ENCODE results near the gene DMAC2. TPM values are rescaled to one million over a fixed set of nuclear protein-coding genes. Genes with fewer than 3 reads are reported as not detected.

The DMAC2 gene
- total and polyA plus RNA-seq, 2 of the 13 experiments (the other 11 are each of a cell fraction or from before 2014, with no cell fraction given): 39.0 to 66.0 TPM

DNA sequence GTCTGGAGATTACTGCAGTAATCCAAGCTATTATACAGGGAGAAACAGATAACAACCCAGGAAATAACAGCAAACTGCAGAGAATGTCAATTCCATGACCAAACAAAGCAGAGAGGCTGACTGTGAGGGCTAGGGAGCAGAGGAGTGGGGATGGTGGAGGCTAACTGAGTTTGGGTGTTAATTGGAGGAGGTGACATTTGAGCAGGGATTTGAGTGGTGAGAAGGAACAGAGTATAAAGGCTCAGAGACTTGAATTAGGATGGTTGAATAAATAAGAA, 3.1 kb downstream of the DMAC2 start:
- H3K4me2 ChIP-seq (ENCODE audit: low read depth, low read length): no peak overlapping the region
- H2AFZ ChIP-seq (ENCODE audit: low read length): no peak overlapping the region
- H3K36me3 ChIP-seq (replicated peaks in 1 of 2; ENCODE audit: control insufficient read depth in 1 of 2, insufficient read depth in 2 of 2, low read length in 2 of 2): peaks cover 10 to 24% of the 10 kb centered on the region in 2 experiments; a peak in 4 of 5 replicates
- H3K9ac ChIP-seq (ENCODE audit: insufficient read depth, low read depth, low read length): no peak overlapping the region
- H3K9me3 ChIP-seq (ENCODE audit: low read length): no peaks in the 10 kb centered on the region
- BruUV-seq (replicated peaks): no TSS peak
- H3K4me1 ChIP-seq (ENCODE audit: insufficient read depth, low read length): peaks cover 40% of the 10 kb centered on the region
- H3K27ac ChIP-seq (ENCODE audit: extremely low read length, insufficient read depth, low read length): no peak overlapping the region
- POLR2A ChIA-PET: interaction anchor here (4.7 kb wide), 1 partner anchor 9 kb away, joined by 55 read pairs; the partner anchor contains the start of gene B3GNT8
- CTCF ChIA-PET (ENCODE audit: low intra/inter-chr PET ratio, low total read pairs): no interaction called here
- no peaks in the 10 kb centered on the region for H4K20me1 ChIP-seq (ENCODE audit: insufficient read depth, low read length)
- in situ Hi-C loops (cut with HindIII; ENCODE audit: extremely low pct_ligation_motif_present, low pct_unique_long_range_greater_than_20kb) (no loop called here), intact Hi-C loops (cut with micrococcal nuclease; ENCODE audit: unreplicated experiment) (no loop called here)
- ATAC-seq: no peak
- no peaks in the 10 kb centered on the region for H3K27me3 ChIP-seq (ENCODE audit: control insufficient read depth in 1 of 2, insufficient read depth in 2 of 2, low read length in 2 of 2)
- no peak for FAIRE-seq
- H3K79me2 ChIP-seq (ENCODE audit: insufficient read depth, low read length): peaks cover 3% of the 10 kb centered on the region
- no peak for DNase-seq (ENCODE audit: low spot score)
- H3K4me3 ChIP-seq (replicated peaks in 1 of 3; ENCODE audit: insufficient read depth in 1 of 3, low read depth in 2 of 3, low read length in 3 of 3): no peak overlapping the region
- TF ChIP-seq, protein P1, sequence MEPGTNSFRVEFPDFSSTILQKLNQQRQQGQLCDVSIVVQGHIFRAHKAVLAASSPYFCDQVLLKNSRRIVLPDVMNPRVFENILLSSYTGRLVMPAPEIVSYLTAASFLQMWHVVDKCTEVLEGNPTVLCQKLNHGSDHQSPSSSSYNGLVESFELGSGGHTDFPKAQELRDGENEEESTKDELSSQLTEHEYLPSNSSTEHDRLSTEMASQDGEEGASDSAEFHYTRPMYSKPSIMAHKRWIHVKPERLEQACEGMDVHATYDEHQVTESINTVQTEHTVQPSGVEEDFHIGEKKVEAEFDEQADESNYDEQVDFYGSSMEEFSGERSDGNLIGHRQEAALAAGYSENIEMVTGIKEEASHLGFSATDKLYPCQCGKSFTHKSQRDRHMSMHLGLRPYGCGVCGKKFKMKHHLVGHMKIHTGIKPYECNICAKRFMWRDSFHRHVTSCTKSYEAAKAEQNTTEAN (CRISPR knock-in tag; conservative IDR thresholded peaks at IDR 0.05): no peak
- TF ChIP-seq KDM2A (CRISPR knock-in tag; IDR thresholded peaks at IDR 0.05; ENCODE audit: borderline replicate concordance, low read depth) (no peak), JARID2 (CRISPR knock-in tag; IDR thresholded peaks at IDR 0.05; ENCODE audit: insufficient replicate concordance) (no peak), RBM22 (optimal IDR thresholded peaks at IDR 0.05; ENCODE audit: low read length) (no peak), POLR2AphosphoS2 (IDR thresholded peaks at IDR 0.05; ENCODE audit: low read depth, low read length) (no peak), SIX4 (CRISPR knock-in tag; IDR thresholded peaks at IDR 0.05) (no peak), NFATC3 (CRISPR knock-in tag; IDR thresholded peaks at IDR 0.05) (no peak), CBX1 (IDR thresholded peaks at IDR 0.05; ENCODE audit: low read depth) (no peak), FIP1L1 (IDR thresholded peaks at IDR 0.05; ENCODE audit: borderline replicate concordance, insufficient read depth, low read depth, low read length) (no peak), ZBTB38 (CRISPR knock-in tag; IDR thresholded peaks at IDR 0.05) (no peak), PRPF4 (IDR thresholded peaks at IDR 0.05; ENCODE audit: low read depth, low read length, poor library complexity, severe bottlenecking) (no peak), PHF8 (CRISPR knock-in tag; IDR thresholded peaks at IDR 0.05) (no peak), NR1H2 (CRISPR knock-in tag; IDR thresholded peaks at IDR 0.05; ENCODE audit: borderline replicate concordance, low read depth) (no peak), CREM (IDR thresholded peaks at IDR 0.05) (no peak), CREM (CRISPR knock-in tag; IDR thresholded peaks at IDR 0.05) (no peak), TOPORS (CRISPR knock-in tag; IDR thresholded peaks at IDR 0.05) (no peak), ZZZ3 (CRISPR knock-in tag; IDR thresholded peaks at IDR 0.05; ENCODE audit: borderline replicate concordance) (no peak), SP2 (CRISPR knock-in tag; IDR thresholded peaks at IDR 0.05) (no peak)
- TF ChIP-seq, protein P2, sequence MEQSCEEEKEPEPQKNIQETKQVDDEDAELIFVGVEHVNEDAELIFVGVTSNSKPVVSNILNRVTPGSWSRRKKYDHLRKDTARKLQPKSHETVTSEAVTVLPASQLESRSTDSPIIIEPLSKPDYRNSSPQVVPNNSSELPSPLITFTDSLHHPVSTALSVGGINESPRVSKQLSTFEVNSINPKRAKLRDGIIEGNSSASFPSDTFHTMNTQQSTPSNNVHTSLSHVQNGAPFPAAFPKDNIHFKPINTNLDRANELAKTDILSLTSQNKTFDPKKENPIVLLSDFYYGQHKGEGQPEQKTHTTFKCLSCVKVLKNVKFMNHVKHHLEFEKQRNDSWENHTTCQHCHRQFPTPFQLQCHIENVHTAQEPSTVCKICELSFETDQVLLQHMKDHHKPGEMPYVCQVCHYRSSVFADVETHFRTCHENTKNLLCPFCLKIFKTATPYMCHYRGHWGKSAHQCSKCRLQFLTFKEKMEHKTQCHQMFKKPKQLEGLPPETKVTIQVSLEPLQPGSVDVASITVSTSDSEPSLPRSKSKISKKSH (CRISPR knock-in tag; IDR thresholded peaks at IDR 0.05; ENCODE audit: borderline replicate concordance): no peak
- TF ChIP-seq, protein P3, sequence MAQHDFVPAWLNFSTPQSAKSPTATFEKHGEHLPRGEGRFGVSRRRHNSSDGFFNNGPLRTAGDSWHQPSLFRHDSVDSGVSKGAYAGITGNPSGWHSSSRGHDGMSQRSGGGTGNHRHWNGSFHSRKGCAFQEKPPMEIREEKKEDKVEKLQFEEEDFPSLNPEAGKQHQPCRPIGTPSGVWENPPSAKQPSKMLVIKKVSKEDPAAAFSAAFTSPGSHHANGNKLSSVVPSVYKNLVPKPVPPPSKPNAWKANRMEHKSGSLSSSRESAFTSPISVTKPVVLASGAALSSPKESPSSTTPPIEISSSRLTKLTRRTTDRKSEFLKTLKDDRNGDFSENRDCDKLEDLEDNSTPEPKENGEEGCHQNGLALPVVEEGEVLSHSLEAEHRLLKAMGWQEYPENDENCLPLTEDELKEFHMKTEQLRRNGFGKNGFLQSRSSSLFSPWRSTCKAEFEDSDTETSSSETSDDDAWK (CRISPR knock-in tag; IDR thresholded peaks at IDR 0.05): no peak
- TF ChIP-seq, protein P4, sequence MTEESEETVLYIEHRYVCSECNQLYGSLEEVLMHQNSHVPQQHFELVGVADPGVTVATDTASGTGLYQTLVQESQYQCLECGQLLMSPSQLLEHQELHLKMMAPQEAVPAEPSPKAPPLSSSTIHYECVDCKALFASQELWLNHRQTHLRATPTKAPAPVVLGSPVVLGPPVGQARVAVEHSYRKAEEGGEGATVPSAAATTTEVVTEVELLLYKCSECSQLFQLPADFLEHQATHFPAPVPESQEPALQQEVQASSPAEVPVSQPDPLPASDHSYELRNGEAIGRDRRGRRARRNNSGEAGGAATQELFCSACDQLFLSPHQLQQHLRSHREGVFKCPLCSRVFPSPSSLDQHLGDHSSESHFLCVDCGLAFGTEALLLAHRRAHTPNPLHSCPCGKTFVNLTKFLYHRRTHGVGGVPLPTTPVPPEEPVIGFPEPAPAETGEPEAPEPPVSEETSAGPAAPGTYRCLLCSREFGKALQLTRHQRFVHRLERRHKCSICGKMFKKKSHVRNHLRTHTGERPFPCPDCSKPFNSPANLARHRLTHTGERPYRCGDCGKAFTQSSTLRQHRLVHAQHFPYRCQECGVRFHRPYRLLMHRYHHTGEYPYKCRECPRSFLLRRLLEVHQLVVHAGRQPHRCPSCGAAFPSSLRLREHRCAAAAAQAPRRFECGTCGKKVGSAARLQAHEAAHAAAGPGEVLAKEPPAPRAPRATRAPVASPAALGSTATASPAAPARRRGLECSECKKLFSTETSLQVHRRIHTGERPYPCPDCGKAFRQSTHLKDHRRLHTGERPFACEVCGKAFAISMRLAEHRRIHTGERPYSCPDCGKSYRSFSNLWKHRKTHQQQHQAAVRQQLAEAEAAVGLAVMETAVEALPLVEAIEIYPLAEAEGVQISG (CRISPR knock-in tag; IDR thresholded peaks at IDR 0.05): no peak

All from HepG2 (cell line).